Fibroblast of skin of right biceps (primary cell): Measurements from ENCODE around the gene SIX2.

Source experiments
- DNase-seq: peaks from one replicate; pipeline ENCODE4 v3.0.0-alpha.2; 2013

The SIX2 gene

GRCh38 chr2:45014831-45015230, 5.6 kb upstream of the SIX2 start:
- DNase-seq: no peak

GRCh38 chr2:45014016-45014702, 4.9 kb upstream of the SIX2 start:
- peak; percentile 47 for DNase-seq

- no peak for DNase-seq
Observed at GRCh38 chr2:45013229-45014015, 4.2 kb upstream of the SIX2 start.

- no peak for DNase-seq
Observed at GRCh38 chr2:45012733-45013132, 3.5 kb upstream of the SIX2 start.

- no peak for DNase-seq
Observed at GRCh38 chr2:45011621-45012602, 2.7 kb upstream of the SIX2 start.

- no peak for DNase-seq
Observed at GRCh38 chr2:45011121-45011520, 1.9 kb upstream of the SIX2 start.

- no peak for DNase-seq
Observed at GRCh38 chr2:45010702-45011012, 1.4 kb upstream of the SIX2 start.

GRCh38 chr2:45009928-45010701, 863 bp upstream of the SIX2 start:
- DNase-seq: peak; percentile 39

GRCh38 chr2:45008296-45009129, 739 bp downstream of the SIX2 start:
- DNase-seq: no peak

- no peak for DNase-seq
Observed at GRCh38 chr2:45007961-45008295, 1.3 kb downstream of the SIX2 start.

GRCh38 chr2:45006942-45007287, 2.3 kb downstream of the SIX2 start:
- no peak for DNase-seq

GRCh38 chr2:45006041-45006941, 3.0 kb downstream of the SIX2 start:
- no peak for DNase-seq

GRCh38 chr2:45005261-45006002, 3.8 kb downstream of the SIX2 start:
- no peak for DNase-seq

GRCh38 chr2:45004562-45005191, 4.6 kb downstream of the SIX2 start:
- DNase-seq: no peak

- no peak for DNase-seq
Observed at GRCh38 chr2:45003579-45004551, 5.4 kb downstream of the SIX2 start.

GRCh38 chr2:45002686-45003085, 6.6 kb downstream of the SIX2 start:
- DNase-seq: no peak

- no peak for DNase-seq
Observed at GRCh38 chr2:45001869-45002385, 7.3 kb downstream of the SIX2 start.
